Umbilical cord (tissue), 2 donors: ENCODE measurements around the gene CPB1. TPM values are rescaled to one million over a fixed set of nuclear protein-coding genes. Genes with fewer than 3 reads are reported as not detected.
A peak's percentile ranks its signal among the peaks of the same experiment; 100 is the strongest.
"Not testable (repeated sequence)": the region's sequence is repeated elsewhere in the genome, so short reads cannot be mapped to it uniquely, and the experiment has no call there.

ENCODE experiments used
- DNase-seq: peaks from one replicate; pipeline ENCODE4 v3.0.0-alpha.2; 2015; ENCODE audit warnings: low spot score
- total RNA-seq: library from RNA; depleted of rRNA; stranded (reverse); fragments of >200 nt; gene quantifications from one replicate; pipeline ENCODE4 v1.2.3, GENCODE V29; 2014; ENCODE audit warnings: low replicate concordance; ENCODE audit not compliant: insufficient read depth

The CPB1 gene
- 4.6 TPM for total RNA-seq

- DNase-seq = no peak
These were observed at the start of gene CPB1 for GRCh38 chr3:148827585-148827984. Gene CPB1 (plus strand): TSS chr3:148827811. CDS start chr3:148827824, 13 bp downstream.

GRCh38 chr3:148778926-148779325, 48.7 kb upstream of the CPB1 start:
- no peak for DNase-seq

GRCh38 chr3:148785026-148785425, 42.6 kb upstream of the CPB1 start:
- DNase-seq = not testable (repeated sequence)

- DNase-seq = not testable (repeated sequence)
These were observed 41.5 kb upstream of the CPB1 start for GRCh38 chr3:148786159-148786558.

GRCh38 chr3:148789146-148789545, 38.5 kb upstream of the CPB1 start:
- DNase-seq = no peak

- DNase-seq = no peak
These were observed 37.7 kb upstream of the CPB1 start for GRCh38 chr3:148789906-148790305.

- DNase-seq = no peak
These were observed 37.2 kb upstream of the CPB1 start for GRCh38 chr3:148790370-148790769.

- DNase-seq = peak; percentile 9
These were observed 36.5 kb upstream of the CPB1 start for GRCh38 chr3:148790851-148791735.

GRCh38 chr3:148791920-148792319, 35.7 kb upstream of the CPB1 start:
- DNase-seq = no peak

- no peak for DNase-seq
These were observed 35.1 kb upstream of the CPB1 start for GRCh38 chr3:148792516-148792915.

GRCh38 chr3:148796799-148797198, 30.8 kb upstream of the CPB1 start:
- no peak for DNase-seq

GRCh38 chr3:148797795-148798194, 29.8 kb upstream of the CPB1 start:
- no peak for DNase-seq

- no peak for DNase-seq
These were observed 27.2 kb upstream of the CPB1 start for GRCh38 chr3:148800414-148800813.

GRCh38 chr3:148809835-148810234, 17.8 kb upstream of the CPB1 start:
- no peak for DNase-seq

- no peak for DNase-seq
These were observed 12.1 kb upstream of the CPB1 start for GRCh38 chr3:148815316-148816110.

- DNase-seq = no peak
These were observed 11.2 kb upstream of the CPB1 start for GRCh38 chr3:148816427-148816826.

GRCh38 chr3:148816981-148817525, 10.6 kb upstream of the CPB1 start:
- DNase-seq = no peak

GRCh38 chr3:148820361-148821245, 7.0 kb upstream of the CPB1 start:
- DNase-seq = no peak

- no peak for DNase-seq
These were observed 4.6 kb upstream of the CPB1 start for GRCh38 chr3:148823026-148823425.

- no peak for DNase-seq
These were observed 2.1 kb upstream of the CPB1 start for GRCh38 chr3:148825476-148825875.

GRCh38 chr3:148828136-148828690, 602 bp downstream of the CPB1 start:
- no peak for DNase-seq
